Endodermal cell (in vitro differentiated cells): ENCODE data around the gene DOK3. TPM values are rescaled to one million over a fixed set of nuclear protein-coding genes. Genes with fewer than 3 reads are reported as not detected.

Source experiments
- DNase-seq: peaks from one replicate; pipeline ENCODE4 v3.0.0-alpha.2; 2017
- H3K27ac ChIP-seq: 2 replicates; pipeline ENCODE4 v1.5.1; 2013; ENCODE audit warnings: mild to moderate bottlenecking, low read depth, low read length, moderate library complexity
- H3K27me3 ChIP-seq: 2 replicates; pipeline ENCODE4 v1.6.1; 2013; ENCODE audit warnings: mild to moderate bottlenecking, low read length, moderate library complexity; ENCODE audit not compliant: insufficient read depth, control insufficient read depth, poor library complexity, severe bottlenecking
- H3K36me3 ChIP-seq: 2 replicates; pipeline ENCODE4 v1.7.0; 2013; ENCODE audit warnings: mild to moderate bottlenecking, low read length, moderate library complexity; ENCODE audit not compliant: control insufficient read depth, insufficient read depth
- H3K4me1 ChIP-seq: one replicate; pipeline ENCODE4 v1.7.0; 2013; ENCODE audit warnings: low read length; ENCODE audit not compliant: control insufficient read depth, insufficient read depth
- H3K4me3 ChIP-seq: 2 replicates; pipeline ENCODE4 v1.5.1; 2013; ENCODE audit warnings: mild to moderate bottlenecking, low read length, moderate library complexity
- H3K9ac ChIP-seq: 2 replicates; pipeline ENCODE4 v1.6.1; 2013; ENCODE audit warnings: mild to moderate bottlenecking, low read length, moderate library complexity; ENCODE audit not compliant: poor library complexity, severe bottlenecking; ENCODE audit errors: extremely low read depth
- H3K9me3 ChIP-seq: 2 replicates; pipeline ENCODE4 v1.6.1; 2013; ENCODE audit warnings: mild to moderate bottlenecking, low read length, moderate library complexity; ENCODE audit not compliant: control insufficient read depth
- H3K27ac Mint-ChIP-seq: 2 replicates; pipeline ENCODE4 v1.8.0; 2020; ENCODE audit warnings: mixed read lengths
- H3K27me3 Mint-ChIP-seq: 2 replicates; pipeline ENCODE4 v1.8.0; 2021; ENCODE audit warnings: mild to moderate bottlenecking, mixed read lengths; ENCODE audit not compliant: insufficient read depth
- H3K36me3 Mint-ChIP-seq: 2 replicates; pipeline ENCODE4 v1.8.0; 2020; ENCODE audit warnings: low read depth, mixed read lengths
- H3K4me1 Mint-ChIP-seq: 2 replicates; pipeline ENCODE4 v1.8.0; 2020; ENCODE audit warnings: mixed read lengths
- H3K4me3 Mint-ChIP-seq: 2 replicates; pipeline ENCODE4 v1.8.0; 2020; ENCODE audit warnings: mild to moderate bottlenecking, moderate library complexity, mixed read lengths
- H3K9me3 Mint-ChIP-seq: 2 replicates; pipeline ENCODE4 v1.8.0; 2020; ENCODE audit warnings: mild to moderate bottlenecking, mixed read lengths
- WGBS, 2 experiments: methylation state at CpG; one replicate each; pipeline versions ENCODE4 v1.1.5 to v1.1.7; 2013; ENCODE audit warnings: missing lambda C conversion rate in 2 of 2, mixed read lengths in 1 of 2; ENCODE audit not compliant: insufficient coverage in 1 of 2, insufficient read length in 1 of 2; 5-methylcytosine and 5-hydroxymethylcytosine counted together
- total RNA-seq, 2 donors: library from RNA; stranded (reverse); fragmentation: NEBNext Ultra II Directional in 1 of 2; extraction: Animal tissue kit (Norgen Biotek cat#: 25700) in 1 of 2; gene quantifications; 2 replicates in 1 of 2; 3 replicates in 1 of 2; pipeline ENCODE4 v1.2.1, GENCODE V29; 2021
- TF ChIP-seq, protein P1 (sequence below): fragments of 200-600 bp; sonication (generic); conservative IDR thresholded peaks from 2 replicates; pipeline ENCODE4 v1.5.0; 2021; ENCODE audit warnings: antibody characterized with exemption, mild to moderate bottlenecking

DOK3 gene
- total RNA-seq, 2 donors from 2014 or later, result 2.1 to 7.7 TPM

DNA sequence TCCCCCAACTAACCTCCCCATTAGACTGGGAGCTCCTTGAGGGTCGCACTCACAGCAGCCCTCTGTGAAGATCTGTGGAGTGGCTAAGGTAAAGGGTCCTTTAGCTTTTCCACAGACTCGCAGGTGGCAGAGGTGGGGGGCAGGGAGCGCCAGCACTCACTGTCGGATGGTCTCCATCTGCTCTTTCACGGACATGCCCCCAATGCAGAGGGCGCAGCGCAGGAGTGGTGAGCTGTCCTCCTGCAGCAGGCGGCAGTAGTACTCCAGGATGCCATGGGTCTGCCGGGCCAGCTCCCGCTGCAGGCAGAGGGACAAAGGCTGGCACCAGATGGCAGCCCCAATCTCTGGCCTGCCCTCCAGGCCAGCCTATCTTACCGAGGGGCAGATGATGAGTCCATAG lies 4.9 kb upstream of the DOK3 start:
- Mint-ChIP-seq H3K36me3 (peaks cover 47% of the 10 kb centered on the region), H3K9me3 (no peaks in the 10 kb centered on the region), H3K4me1 (peaks cover 12% of the 10 kb centered on the region), H3K27me3 (no peaks in the 10 kb centered on the region), H3K4me3 (no peak overlapping the region), H3K27ac (no peak overlapping the region)
- Histone ChIP-seq H3K4me1 (peaks cover 1% of the 10 kb centered on the region), H3K27me3 (no peaks in the 10 kb centered on the region), H3K27ac (no peak overlapping the region), H3K4me3 (no peak overlapping the region), H3K36me3 (peaks cover 66% of the 10 kb centered on the region), H3K9me3 (no peaks in the 10 kb centered on the region), H3K9ac (no peak overlapping the region)
- TF ChIP-seq, protein P1, sequence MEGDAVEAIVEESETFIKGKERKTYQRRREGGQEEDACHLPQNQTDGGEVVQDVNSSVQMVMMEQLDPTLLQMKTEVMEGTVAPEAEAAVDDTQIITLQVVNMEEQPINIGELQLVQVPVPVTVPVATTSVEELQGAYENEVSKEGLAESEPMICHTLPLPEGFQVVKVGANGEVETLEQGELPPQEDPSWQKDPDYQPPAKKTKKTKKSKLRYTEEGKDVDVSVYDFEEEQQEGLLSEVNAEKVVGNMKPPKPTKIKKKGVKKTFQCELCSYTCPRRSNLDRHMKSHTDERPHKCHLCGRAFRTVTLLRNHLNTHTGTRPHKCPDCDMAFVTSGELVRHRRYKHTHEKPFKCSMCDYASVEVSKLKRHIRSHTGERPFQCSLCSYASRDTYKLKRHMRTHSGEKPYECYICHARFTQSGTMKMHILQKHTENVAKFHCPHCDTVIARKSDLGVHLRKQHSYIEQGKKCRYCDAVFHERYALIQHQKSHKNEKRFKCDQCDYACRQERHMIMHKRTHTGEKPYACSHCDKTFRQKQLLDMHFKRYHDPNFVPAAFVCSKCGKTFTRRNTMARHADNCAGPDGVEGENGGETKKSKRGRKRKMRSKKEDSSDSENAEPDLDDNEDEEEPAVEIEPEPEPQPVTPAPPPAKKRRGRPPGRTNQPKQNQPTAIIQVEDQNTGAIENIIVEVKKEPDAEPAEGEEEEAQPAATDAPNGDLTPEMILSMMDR, result no peak
- DNase-seq, result no peak
- 94 to 95% methylated on average over 10 to 11 of the region's 11 CpGs for whole genome bisulfite sequencing, 2 experiments

GRCh38 chr5:177513500-177513899 lies 3.9 kb upstream of the DOK3 start:
- Histone ChIP-seq H3K4me3 (no peak overlapping the region), H3K36me3 (peaks cover 59% of the 10 kb centered on the region), H3K9ac (no peak overlapping the region), H3K27me3 (no peaks in the 10 kb centered on the region), H3K9me3 (no peaks in the 10 kb centered on the region), H3K4me1 (peaks cover 4% of the 10 kb centered on the region), H3K27ac (no peak overlapping the region)
- Mint-ChIP-seq H3K4me1 (peaks cover 14% of the 10 kb centered on the region), H3K27me3 (no peaks in the 10 kb centered on the region), H3K36me3 (peaks cover 46% of the 10 kb centered on the region), H3K9me3 (no peaks in the 10 kb centered on the region), H3K4me3 (no peak overlapping the region), H3K27ac (no peak overlapping the region)
- 94 to 95% methylated on average over 12 to 15 of the region's 15 CpGs for WGBS, 2 experiments
- TF ChIP-seq, protein P1, result no peak
- DNase-seq, result no peak

GRCh38 chr5:177512736-177513380 lies 3.2 kb upstream of the DOK3 start:
- 92 to 97% methylated on average over 14 to 16 of the region's 16 CpGs for WGBS, 2 experiments
- no peak for DNase-seq
- H3K4me1 ChIP-seq, result peaks cover 4% of the 10 kb centered on the region
- no peak overlapping the region for H3K27ac ChIP-seq
- TF ChIP-seq, protein P1, result no peak
- H3K36me3 Mint-ChIP-seq, result peaks cover 47% of the 10 kb centered on the region
- no peak overlapping the region for H3K4me3 Mint-ChIP-seq
- no peak overlapping the region for H3K27ac Mint-ChIP-seq
- H3K4me1 Mint-ChIP-seq, result peaks cover 14% of the 10 kb centered on the region
- no peak overlapping the region for H3K4me3 ChIP-seq
- H3K9me3 Mint-ChIP-seq, result no peaks in the 10 kb centered on the region
- no peaks in the 10 kb centered on the region for H3K27me3 ChIP-seq
- H3K9ac ChIP-seq, result no peak overlapping the region
- peaks cover 59% of the 10 kb centered on the region for H3K36me3 ChIP-seq
- no peaks in the 10 kb centered on the region for H3K9me3 ChIP-seq
- H3K27me3 Mint-ChIP-seq, result no peaks in the 10 kb centered on the region
